ENCODE measurements around the gene IGFN1.

IGFN1 gene

DNA sequence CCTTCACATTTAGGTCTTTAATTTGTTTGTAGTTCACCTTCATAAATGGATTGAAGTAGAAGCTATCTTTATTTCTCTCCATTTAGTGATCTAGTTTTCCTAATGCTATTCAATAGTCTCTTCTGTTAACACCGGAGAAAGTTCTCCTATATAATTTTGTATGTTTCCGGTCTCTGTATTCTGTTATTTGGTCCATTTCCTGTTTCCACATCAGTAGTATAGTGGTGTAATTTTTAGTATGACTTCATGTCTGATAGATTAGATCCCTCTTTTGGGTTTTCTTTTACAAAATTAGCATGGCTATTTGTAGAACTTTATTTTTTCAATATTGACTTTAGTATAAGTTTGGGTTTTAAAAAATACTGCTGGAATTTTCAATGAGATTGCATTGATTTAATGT is 51.1 kb downstream of the IGFN1 start:
- H3K4me3 ChIP-seq (ENCODE audit: low read length), result no peak overlapping the region
- DNase-seq (ENCODE audit: low read depth), result no peak
- TF ChIP-seq, protein P1, sequence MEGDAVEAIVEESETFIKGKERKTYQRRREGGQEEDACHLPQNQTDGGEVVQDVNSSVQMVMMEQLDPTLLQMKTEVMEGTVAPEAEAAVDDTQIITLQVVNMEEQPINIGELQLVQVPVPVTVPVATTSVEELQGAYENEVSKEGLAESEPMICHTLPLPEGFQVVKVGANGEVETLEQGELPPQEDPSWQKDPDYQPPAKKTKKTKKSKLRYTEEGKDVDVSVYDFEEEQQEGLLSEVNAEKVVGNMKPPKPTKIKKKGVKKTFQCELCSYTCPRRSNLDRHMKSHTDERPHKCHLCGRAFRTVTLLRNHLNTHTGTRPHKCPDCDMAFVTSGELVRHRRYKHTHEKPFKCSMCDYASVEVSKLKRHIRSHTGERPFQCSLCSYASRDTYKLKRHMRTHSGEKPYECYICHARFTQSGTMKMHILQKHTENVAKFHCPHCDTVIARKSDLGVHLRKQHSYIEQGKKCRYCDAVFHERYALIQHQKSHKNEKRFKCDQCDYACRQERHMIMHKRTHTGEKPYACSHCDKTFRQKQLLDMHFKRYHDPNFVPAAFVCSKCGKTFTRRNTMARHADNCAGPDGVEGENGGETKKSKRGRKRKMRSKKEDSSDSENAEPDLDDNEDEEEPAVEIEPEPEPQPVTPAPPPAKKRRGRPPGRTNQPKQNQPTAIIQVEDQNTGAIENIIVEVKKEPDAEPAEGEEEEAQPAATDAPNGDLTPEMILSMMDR (conservative IDR thresholded peaks at IDR 0.05; ENCODE audit: low read depth, low read length), result no peak

DNA sequence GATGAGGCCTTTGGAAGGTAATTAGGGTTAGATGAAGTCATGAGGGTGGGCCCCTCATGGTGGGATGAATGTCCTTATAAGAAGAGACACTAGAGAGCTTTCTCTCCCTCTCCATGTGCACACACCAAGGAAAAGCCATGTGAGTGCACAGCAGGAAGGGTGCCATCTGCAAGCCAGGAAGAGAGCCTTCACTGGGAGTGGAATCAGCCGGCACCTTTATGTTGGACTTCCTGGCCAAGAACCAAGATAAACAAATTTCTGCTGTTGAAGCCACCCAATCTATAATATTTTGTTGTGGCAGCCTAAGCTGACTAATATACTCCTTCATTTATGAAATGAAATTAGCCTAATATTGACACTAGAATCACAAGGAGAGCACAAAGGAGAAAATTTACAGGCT is 54.5 kb downstream of the IGFN1 start:
- no peak overlapping the region for H3K4me3 ChIP-seq (ENCODE audit: low read length)
- no peak for DNase-seq (ENCODE audit: low read depth)
- TF ChIP-seq, protein P1 (conservative IDR thresholded peaks at IDR 0.05; ENCODE audit: low read depth, low read length), result no peak

DNA sequence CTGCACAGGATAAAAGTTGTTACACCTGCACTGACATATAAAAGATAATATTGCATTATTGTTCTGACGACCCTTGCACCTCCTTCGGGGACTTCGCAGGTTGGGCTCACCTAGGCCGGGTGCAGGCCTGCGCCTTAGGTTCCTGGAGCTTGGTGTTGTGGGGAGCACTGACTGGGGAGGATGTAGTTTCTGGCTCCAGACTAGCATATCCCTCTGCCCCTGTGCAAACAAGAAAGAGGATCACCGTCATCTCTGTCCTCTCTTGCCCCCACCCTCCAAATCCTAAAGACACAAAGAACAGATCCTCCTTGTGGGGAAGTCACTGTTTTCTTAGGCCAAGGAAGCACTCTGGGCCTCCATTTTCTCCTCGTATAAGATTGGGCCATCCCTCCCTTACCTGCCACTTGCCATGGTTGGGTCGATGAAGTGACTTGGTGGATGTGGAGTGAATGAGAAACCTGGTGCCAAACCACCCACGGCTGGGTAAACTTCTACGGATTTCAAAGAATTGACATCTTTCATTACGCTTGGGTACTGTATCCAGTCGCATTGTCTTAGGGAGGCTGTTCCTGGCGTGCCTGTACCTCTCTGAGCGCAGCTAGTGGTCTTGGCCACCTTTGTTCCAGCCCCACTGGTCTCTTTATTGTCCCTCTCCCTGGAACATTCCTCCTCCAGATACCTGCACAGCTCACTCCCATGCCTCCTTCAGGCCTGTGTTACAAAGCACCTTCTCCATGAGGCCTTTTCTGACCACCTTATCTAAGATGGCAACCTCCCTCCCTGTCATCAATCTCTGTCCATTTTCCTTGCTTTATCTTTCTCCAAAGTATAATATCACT is 58.3 kb downstream of the IGFN1 start:
- TF ChIP-seq, protein P1 (conservative IDR thresholded peaks at IDR 0.05; ENCODE audit: low read depth, low read length), result no peak

GRCh38 chr1:201250326-201251011 is 59.8 kb downstream of the IGFN1 start:
- no peak for DNase-seq (ENCODE audit: low read depth)
- TF ChIP-seq, protein P1 (conservative IDR thresholded peaks at IDR 0.05; ENCODE audit: low read depth, low read length), result no peak

More for the DNA sequence above, 58.3 kb downstream of the IGFN1 start:
- no peak overlapping the region for H3K4me3 ChIP-seq (ENCODE audit: low read length)
- no peak for DNase-seq (ENCODE audit: low read depth)

DNA sequence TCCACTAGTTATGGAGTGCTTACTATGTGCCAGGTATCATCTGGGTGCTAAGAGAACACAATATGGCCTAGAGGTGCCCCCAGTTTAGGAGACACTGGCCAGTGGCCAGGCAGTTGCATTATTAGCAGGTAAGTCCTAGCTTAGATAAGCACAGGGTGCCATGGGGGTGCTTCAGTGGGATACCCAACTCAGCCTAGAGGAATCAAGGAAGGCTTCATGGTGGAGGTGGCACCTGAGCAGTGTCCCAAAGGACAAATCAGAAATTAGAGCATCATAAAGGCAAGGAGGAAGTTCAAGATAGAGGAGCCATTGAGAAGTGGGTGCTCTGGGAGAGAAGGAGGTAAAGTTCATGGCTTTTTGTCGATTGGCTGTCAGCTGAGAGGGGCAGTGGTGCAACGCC is 60.8 kb downstream of the IGFN1 start:
- H3K4me3 ChIP-seq (ENCODE audit: low read length), result no peak overlapping the region
- TF ChIP-seq, protein P1 (conservative IDR thresholded peaks at IDR 0.05; ENCODE audit: low read depth, low read length), result no peak
- no peak for DNase-seq (ENCODE audit: low read depth)

More at GRCh38 chr1:201250326-201251011, 59.8 kb downstream of the IGFN1 start:
- H3K4me3 ChIP-seq (ENCODE audit: low read length), result no peak overlapping the region

GRCh38 chr1:201251851-201252430 is 61.3 kb downstream of the IGFN1 start:
- DNase-seq (ENCODE audit: low read depth), result no peak
- TF ChIP-seq, protein P1 (conservative IDR thresholded peaks at IDR 0.05; ENCODE audit: low read depth, low read length), result no peak
- H3K4me3 ChIP-seq (ENCODE audit: low read length), result no peak overlapping the region

Data from retinal pigment epithelial cell (primary cell).